ENCODE measurements around the gene L3MBTL4. TPM values are rescaled to one million over a fixed set of nuclear protein-coding genes. Genes with fewer than 3 reads are reported as not detected.

Gene L3MBTL4
- total and polyA plus RNA-seq, 10 of the 15 experiments (the other 5 are each of a cell fraction or from before 2014, with no cell fraction given), result 1.3 to 8.7 (median 3.8) TPM

GRCh38 chr18:6333981-6334380, 80.7 kb downstream of the L3MBTL4 start (continued):
- TF ChIP-seq SUPT20H (IDR thresholded peaks at IDR 0.05; ENCODE audit: borderline replicate concordance, control insufficient read depth, low read depth, low read length) (no peak), RFX5 (IDR thresholded peaks at IDR 0.05; ENCODE audit: low read depth, low read length) (no peak), POU2F2 (IDR thresholded peaks at IDR 0.05; ENCODE audit: borderline replicate concordance, low read depth, low read length) (no peak), CUX1 (IDR thresholded peaks at IDR 0.05; ENCODE audit: insufficient replicate concordance, low read depth, low read length) (no peak), FOXK2 (IDR thresholded peaks at IDR 0.05) (no peak)

- no peaks in the 10 kb centered on the region for H3K36me3 ChIP-seq (ENCODE audit: control insufficient read depth in 2 of 2, insufficient read depth in 2 of 2, low read length in 1 of 2)
- no peak overlapping the region for H3K4me2 ChIP-seq (ENCODE audit: control insufficient read depth, insufficient read depth)
- H4K20me1 ChIP-seq (ENCODE audit: control insufficient read depth, insufficient read depth), result no peaks in the 10 kb centered on the region
- ChIA-PET CTCF (no interaction called here), SMC1A (ENCODE audit: uncharacterized antibody, unreplicated experiment) (no interaction called here), RAD21 (ENCODE audit: unreplicated experiment) (no interaction called here), POLR2A (no interaction called here)
- H2AFZ ChIP-seq (ENCODE audit: control insufficient read depth, low read depth, low read length), result no peak overlapping the region
- in situ Hi-C loops (cut with MboI), result no loop called here
- 50% methylated on average over 2 of the region's 2 CpGs for WGBS (ENCODE audit: insufficient coverage, insufficient replicate concordance, low lambda C conversion rate, missing lambda C conversion rate)
- ATAC-seq (no peak), FAIRE-seq (no peak), DNase-seq (ENCODE audit: low read depth, low spot score) (no peak)
- no peaks in the 10 kb centered on the region for H3K4me1 ChIP-seq (ENCODE audit: control insufficient read depth, insufficient read depth, low read length)
- no peak overlapping the region for H3K27ac ChIP-seq (ENCODE audit: control insufficient read depth, insufficient read depth)
- H3K27me3 ChIP-seq (replicated peaks in 1 of 2; ENCODE audit: control insufficient read depth in 2 of 2, insufficient read depth in 2 of 2, low read length in 1 of 2), result no peaks in the 10 kb centered on the region
- no peak overlapping the region for H3K4me3 ChIP-seq
- no TSS peak for BruUV-seq (replicated peaks)
- TF ChIP-seq NFXL1 (IDR thresholded peaks at IDR 0.05; ENCODE audit: borderline replicate concordance), result no peak
- no peak overlapping the region for H3K9ac ChIP-seq (ENCODE audit: control insufficient read depth, insufficient read depth, low read length)
- no peaks in the 10 kb centered on the region; the same call in 1 of the 3 replicates for H3K9me3 ChIP-seq (replicated peaks; ENCODE audit: control insufficient read depth, insufficient read depth, low read length)
- intact Hi-C loops (cut with micrococcal nuclease; ENCODE audit: unreplicated experiment), result no loop called here
- H3K79me2 ChIP-seq (ENCODE audit: control insufficient read depth, insufficient read depth, low read length), result no peaks in the 10 kb centered on the region
Observed at GRCh38 chr18:6331872-6332271, 82.8 kb downstream of the L3MBTL4 start.
